ENCODE measurements around the gene KIF7. TPM values are rescaled to one million over a fixed set of nuclear protein-coding genes. Genes with fewer than 3 reads are reported as not detected.

The KIF7 gene
- total RNA-seq, 4 donors from 2014 or later: 0.79 to 1.9 (median 1.8) TPM

DNA sequence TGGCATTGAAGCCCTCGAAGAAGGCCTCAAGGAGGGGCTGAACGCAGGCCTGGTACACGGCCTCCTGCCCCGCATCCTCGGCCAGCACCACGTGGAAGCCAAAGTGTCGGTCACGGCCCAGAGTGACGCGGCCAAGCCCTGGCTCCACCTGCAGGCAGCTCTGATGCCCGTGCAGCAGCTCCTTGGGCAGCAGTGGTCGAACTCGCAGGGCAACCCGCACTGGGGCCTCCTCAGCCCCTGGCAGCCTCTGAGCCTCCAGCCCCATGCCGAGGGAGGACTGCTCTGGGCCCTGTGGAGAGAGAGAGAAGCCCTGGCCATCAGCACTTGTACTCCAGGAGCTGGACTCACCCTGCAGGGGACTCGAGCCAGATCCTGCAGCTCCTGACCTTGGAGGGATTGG lies 2.6 kb downstream of the KIF7 start:
- H3K27ac ChIP-seq: no peak overlapping the region
- peaks cover 13% of the 10 kb centered on the region for H3K27me3 ChIP-seq
- WGBS: 100% methylated on average over 2 of the region's 16 CpGs
- H3K36me3 ChIP-seq: no peaks in the 10 kb centered on the region
- no peaks in the 10 kb centered on the region for H3K9me3 ChIP-seq
- H3K4me1 ChIP-seq: peaks cover 13% of the 10 kb centered on the region
- DNase-seq (ENCODE audit: low spot score in 2 of 2): peak; percentile 53 to 67
- H3K4me3 ChIP-seq: no peak overlapping the region
- TF ChIP-seq EP300 (IDR thresholded peaks at IDR 0.05) (no peak), POLR2A (IDR thresholded peaks at IDR 0.05) (no peak), POLR2AphosphoS5 (IDR thresholded peaks at IDR 0.05) (no peak)
- TF ChIP-seq, protein P1, sequence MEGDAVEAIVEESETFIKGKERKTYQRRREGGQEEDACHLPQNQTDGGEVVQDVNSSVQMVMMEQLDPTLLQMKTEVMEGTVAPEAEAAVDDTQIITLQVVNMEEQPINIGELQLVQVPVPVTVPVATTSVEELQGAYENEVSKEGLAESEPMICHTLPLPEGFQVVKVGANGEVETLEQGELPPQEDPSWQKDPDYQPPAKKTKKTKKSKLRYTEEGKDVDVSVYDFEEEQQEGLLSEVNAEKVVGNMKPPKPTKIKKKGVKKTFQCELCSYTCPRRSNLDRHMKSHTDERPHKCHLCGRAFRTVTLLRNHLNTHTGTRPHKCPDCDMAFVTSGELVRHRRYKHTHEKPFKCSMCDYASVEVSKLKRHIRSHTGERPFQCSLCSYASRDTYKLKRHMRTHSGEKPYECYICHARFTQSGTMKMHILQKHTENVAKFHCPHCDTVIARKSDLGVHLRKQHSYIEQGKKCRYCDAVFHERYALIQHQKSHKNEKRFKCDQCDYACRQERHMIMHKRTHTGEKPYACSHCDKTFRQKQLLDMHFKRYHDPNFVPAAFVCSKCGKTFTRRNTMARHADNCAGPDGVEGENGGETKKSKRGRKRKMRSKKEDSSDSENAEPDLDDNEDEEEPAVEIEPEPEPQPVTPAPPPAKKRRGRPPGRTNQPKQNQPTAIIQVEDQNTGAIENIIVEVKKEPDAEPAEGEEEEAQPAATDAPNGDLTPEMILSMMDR (IDR thresholded peaks at IDR 0.05): no peak

DNA sequence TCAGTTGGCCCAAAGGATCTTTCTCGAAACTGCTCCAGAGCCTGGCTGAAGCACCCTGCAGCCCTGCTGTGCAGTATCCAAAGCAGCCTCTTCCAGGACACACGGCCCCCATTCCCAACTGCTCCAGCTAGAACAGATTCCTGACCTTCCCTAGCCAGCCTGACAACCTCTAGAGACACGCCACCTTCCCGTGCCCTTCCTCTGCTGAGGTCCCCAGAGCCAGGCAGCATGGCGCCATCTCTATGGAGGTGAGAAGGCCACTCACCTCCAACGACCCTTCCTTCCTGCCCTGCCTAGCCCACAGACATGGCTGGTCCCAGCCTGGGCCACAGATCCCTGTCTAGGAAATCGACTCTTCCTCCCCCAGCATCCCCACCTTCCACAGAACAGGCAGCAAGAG lies 3.1 kb downstream of the KIF7 start:
- Histone ChIP-seq H3K27me3 (peaks cover 13% of the 10 kb centered on the region), H3K4me1 (peaks cover 16% of the 10 kb centered on the region), H3K36me3 (no peaks in the 10 kb centered on the region), H3K27ac (no peak overlapping the region), H3K9me3 (no peaks in the 10 kb centered on the region), H3K4me3 (no peak overlapping the region)
- peak; percentile 26 to 60 for DNase-seq (ENCODE audit: low spot score in 2 of 2)
- WGBS: 94% methylated on average over 5 of the region's 7 CpGs
- TF ChIP-seq POLR2A (IDR thresholded peaks at IDR 0.05): no peak
- no peak for TF ChIP-seq EP300 (IDR thresholded peaks at IDR 0.05)
- no peak for TF ChIP-seq POLR2AphosphoS5 (IDR thresholded peaks at IDR 0.05)
- TF ChIP-seq, protein P1 (IDR thresholded peaks at IDR 0.05): no peak

DNA sequence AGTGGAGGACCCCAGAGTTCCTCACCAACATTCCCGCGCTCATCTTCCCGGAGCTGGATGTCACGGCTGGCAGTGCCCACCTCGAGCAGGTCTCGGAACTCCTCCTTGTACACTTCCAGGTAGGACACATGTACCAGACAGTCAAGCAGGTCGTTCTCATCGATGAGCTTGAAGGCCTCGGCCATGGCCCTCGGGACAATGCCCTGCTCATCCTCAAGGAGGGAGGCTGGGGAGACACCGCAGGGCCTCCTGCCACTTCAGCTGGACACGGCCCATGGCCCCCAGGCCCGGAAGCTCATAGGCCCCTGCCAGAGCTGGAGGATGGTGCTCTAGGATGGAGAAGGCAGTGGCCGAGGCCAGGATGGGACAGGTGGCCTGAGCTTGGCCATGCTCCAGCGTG lies 5.6 kb downstream of the KIF7 start:
- Histone ChIP-seq H3K9me3 (no peaks in the 10 kb centered on the region), H3K27ac (no peak overlapping the region), H3K4me1 (peaks cover 9% of the 10 kb centered on the region), H3K27me3 (peaks cover 5% of the 10 kb centered on the region), H3K4me3 (no peak overlapping the region), H3K36me3 (peaks cover 7% of the 10 kb centered on the region)
- 94% methylated on average over 11 of the region's 15 CpGs for WGBS
- DNase-seq (ENCODE audit: low spot score in 2 of 2): peak; percentile 49 to 56
- TF ChIP-seq POLR2AphosphoS5 (IDR thresholded peaks at IDR 0.05): no peak
- TF ChIP-seq POLR2A (IDR thresholded peaks at IDR 0.05): no peak
- TF ChIP-seq EP300 (IDR thresholded peaks at IDR 0.05): no peak
- TF ChIP-seq, protein P1 (IDR thresholded peaks at IDR 0.05): no peak

DNA sequence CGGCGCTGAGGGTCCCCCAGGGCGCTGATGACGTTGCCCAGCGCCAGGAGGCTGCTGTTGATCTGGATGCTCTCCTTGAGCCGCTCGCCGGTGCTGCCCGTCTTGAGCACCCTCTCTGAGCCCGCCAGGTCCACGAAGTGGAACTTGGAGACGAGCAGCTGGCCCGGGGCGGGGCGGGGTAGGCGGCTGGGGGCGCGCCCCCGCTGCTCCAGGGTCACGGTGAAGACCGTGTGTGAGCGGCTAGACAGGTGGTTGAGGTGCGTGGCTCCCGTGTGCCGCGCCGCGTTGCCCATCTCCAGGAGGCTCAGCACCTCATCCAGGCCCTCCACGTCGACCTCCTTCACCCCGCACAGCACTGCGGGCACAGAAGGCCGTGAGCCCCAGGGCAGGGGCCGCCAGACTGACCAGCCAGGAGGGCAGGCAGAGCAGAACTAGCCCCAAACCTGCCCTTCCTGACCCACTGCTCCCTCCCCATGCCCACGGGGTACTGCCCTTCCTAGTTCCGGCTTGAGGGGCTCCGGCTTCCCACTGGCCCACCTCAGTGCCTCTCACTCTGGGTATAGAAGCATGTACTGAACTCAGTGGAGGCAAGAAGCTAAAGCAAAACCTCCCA lies 6.1 kb downstream of the KIF7 start:
- peaks cover 3% of the 10 kb centered on the region for H3K4me1 ChIP-seq
- DNase-seq (ENCODE audit: low spot score in 2 of 2): peak; percentile 58 to 68
- peaks cover 8% of the 10 kb centered on the region for H3K36me3 ChIP-seq
- H3K27ac ChIP-seq: no peak overlapping the region
- 98% methylated on average over 14 of the region's 37 CpGs for WGBS
- no peak overlapping the region for H3K4me3 ChIP-seq
- no peak for TF ChIP-seq POLR2AphosphoS5 (IDR thresholded peaks at IDR 0.05)
- TF ChIP-seq POLR2A (IDR thresholded peaks at IDR 0.05): no peak
- TF ChIP-seq, protein P1 (IDR thresholded peaks at IDR 0.05): no peak
- TF ChIP-seq EP300 (IDR thresholded peaks at IDR 0.05): no peak
- H3K27me3 ChIP-seq: no peaks in the 10 kb centered on the region
- no peaks in the 10 kb centered on the region for H3K9me3 ChIP-seq

DNA sequence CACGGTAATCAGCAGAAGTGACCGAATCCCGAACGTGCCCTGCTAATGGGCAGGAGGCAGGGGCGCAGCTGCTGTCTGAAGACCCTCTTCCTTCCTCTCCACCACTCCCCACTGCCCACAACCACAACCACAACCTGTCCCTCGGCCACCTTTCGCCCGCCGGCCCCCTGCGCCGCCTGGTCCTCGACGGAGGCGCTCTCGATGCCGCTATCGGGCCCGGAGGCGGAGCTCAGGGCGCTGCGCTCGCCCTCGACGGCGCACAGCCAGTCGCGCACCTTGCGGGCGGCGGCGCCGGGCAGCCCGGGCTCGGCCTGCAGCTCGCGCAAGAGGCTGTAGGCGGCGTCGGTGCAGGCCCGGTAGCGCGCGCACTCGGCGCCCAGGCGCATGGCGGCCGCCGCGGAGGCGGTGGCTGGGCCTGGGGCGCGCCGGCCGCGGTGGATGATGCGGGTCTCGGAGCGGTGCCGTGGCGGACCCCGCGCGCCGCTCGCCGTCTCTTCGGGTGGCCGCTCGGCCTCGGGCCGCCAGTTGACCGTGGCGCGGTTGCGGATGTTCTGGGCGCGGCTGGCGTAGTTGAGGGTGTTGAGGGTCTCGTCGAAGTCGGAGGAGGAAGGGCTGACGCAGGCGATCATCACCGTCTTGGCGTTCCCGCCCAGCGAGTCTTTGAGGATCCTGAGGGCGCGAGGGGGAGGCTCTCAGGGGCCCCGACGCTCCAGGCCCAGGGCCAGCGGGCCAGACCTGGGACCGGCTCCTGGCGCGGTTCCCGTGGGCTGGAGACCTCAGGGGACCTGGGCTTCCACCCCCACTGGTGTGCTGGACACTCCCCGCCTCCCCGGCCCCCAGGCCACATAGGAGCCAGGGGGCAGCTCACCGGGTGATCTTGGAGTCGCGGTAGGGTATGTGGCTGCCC lies 6.9 kb downstream of the KIF7 start:
- Histone ChIP-seq H3K4me1 (peaks cover 3% of the 10 kb centered on the region), H3K9me3 (no peaks in the 10 kb centered on the region), H3K36me3 (peaks cover 8% of the 10 kb centered on the region), H3K27ac (no peak overlapping the region), H3K4me3 (no peak overlapping the region), H3K27me3 (no peaks in the 10 kb centered on the region)
- peak; percentile 63 to 68 for DNase-seq (ENCODE audit: low spot score in 2 of 2)
- TF ChIP-seq POLR2AphosphoS5 (IDR thresholded peaks at IDR 0.05) (no peak), POLR2A (IDR thresholded peaks at IDR 0.05) (no peak)
- 90% methylated on average over 76 of the region's 102 CpGs for WGBS
